Measurements from ENCODE around the gene PCSK2.

DNA sequence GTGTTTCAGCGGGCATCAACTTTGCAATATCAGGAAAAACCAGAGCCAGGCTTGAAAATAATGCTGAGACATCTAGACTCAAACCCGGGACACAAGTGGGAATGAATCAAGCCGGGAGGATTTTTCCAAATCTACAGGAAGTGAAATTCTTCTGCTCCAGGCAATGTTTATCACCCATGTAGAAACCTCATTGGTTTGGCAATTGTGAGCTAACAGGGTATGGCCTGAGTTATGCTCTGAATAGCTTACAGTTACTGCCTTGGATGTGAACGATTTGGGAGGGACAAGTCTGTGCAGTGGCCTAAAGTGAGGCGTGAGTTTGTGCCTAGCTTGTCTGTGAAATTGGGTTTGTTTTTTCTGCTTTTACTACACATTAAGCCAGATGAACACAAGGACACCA, 87.4 kb downstream of the PCSK2 start:
- TF ChIP-seq, protein P1, sequence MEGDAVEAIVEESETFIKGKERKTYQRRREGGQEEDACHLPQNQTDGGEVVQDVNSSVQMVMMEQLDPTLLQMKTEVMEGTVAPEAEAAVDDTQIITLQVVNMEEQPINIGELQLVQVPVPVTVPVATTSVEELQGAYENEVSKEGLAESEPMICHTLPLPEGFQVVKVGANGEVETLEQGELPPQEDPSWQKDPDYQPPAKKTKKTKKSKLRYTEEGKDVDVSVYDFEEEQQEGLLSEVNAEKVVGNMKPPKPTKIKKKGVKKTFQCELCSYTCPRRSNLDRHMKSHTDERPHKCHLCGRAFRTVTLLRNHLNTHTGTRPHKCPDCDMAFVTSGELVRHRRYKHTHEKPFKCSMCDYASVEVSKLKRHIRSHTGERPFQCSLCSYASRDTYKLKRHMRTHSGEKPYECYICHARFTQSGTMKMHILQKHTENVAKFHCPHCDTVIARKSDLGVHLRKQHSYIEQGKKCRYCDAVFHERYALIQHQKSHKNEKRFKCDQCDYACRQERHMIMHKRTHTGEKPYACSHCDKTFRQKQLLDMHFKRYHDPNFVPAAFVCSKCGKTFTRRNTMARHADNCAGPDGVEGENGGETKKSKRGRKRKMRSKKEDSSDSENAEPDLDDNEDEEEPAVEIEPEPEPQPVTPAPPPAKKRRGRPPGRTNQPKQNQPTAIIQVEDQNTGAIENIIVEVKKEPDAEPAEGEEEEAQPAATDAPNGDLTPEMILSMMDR (IDR thresholded peaks at IDR 0.05), result no peak
- TF ChIP-seq POLR2A (IDR thresholded peaks at IDR 0.05), result no peak
- no peak for TF ChIP-seq POLR2AphosphoS5 (IDR thresholded peaks at IDR 0.05)
